Stimulated activated CD4-positive, alpha-beta T cell treated with anti-CD3 and anti-CD28 coated beads, Interleukin-12 subunit alpha, Interleukin-12 subunit beta, amount 100 ng/mL, for 4 hours (primary cell): ENCODE measurements around the gene CTRB1.

Experiments
- DNase-seq: peaks from one replicate; pipeline ENCODE4 v3.0.0-alpha.2; 2020

CTRB1 gene

DNA sequence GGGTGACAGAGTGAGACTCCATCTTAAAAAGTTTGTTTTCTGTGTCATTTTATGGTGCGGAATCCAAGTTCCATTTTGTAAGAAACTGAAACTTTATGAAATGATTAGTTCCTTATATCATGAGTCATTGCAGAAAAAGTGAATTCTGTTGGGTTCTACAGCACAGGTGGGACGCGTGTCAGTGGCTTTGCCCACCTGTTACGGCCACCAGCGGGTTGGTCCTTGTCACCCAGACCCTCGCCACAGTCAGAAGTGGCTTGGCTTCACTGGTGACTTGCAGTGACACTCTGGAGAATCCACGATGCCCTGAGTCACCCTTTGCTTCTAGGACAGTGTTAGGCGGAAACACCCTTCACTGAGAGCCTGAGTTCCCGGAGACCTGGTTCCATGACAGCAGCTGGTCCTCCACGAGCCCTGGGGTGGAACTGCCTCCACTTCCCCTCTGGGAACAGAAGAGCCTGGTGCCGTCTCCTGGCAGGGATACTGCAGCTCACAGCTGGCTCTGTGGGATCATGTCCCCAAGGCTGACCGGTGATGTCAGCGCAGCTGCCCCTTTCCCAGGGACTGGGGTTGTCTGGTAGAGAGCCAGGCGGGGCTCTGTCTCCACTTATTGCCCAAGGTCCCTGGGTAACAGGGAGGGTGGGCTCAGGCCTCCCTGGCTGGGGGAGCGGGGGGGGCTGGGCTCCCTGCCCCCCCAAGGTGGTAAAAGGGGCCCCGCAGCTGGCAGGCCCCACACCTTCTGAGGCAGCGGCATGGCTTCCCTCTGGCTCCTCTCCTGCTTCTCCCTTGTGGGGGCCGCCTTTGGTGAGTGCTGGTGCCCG, at the start of gene CTRB1:
TSS of gene CTRB1 (plus strand) at position 733 of the 821 bp plus-strand sequence. CDS start at position 753, 20 bp downstream.
- DNase-seq = no peak

- no peak for DNase-seq
Measured at GRCh38 chr16:75169899-75170405, 48.8 kb upstream of the CTRB1 start.

- no peak for DNase-seq
Measured at GRCh38 chr16:75172578-75172977, 46.2 kb upstream of the CTRB1 start.

DNA sequence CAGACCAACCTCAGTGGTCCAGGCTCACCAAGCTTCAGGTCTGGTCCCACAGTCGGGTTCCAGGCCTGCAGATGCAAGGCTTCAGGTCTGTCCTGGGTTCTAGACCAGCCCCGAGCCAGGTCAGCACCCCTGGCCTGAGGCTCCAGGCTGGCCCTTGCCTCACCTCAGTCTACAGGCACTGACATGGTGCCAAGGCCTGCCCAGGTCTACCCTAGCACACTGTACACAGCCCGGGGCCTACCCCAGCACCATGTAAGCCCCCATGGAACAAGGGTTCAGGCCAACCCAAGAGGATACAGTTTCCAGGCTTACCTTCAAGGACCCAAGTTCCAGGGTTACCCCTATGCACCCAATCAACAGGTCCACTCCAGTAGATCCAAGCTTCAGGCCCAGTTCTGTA, 43.7 kb upstream of the CTRB1 start:
- DNase-seq = no peak

GRCh38 chr16:75176926-75177325, 41.9 kb upstream of the CTRB1 start:
- DNase-seq = no peak

DNA sequence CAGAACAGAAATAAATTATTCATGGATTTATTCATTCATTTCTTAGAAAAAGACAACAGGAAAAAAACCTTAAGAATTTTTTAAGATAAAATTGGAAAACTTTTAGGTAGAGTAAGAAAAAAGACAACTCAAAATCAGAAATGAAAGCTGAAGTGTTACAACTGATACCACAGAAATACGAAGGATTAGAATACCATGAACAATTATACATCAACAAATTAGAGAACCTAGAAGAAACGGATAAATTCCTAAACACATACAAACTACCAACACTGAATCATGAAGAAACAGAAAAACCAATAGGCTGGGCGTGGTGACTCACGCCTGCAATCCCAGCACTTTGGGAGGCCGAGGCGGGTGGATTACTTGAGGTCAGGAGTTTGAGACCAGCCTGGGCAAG, 39.6 kb upstream of the CTRB1 start:
- no peak for DNase-seq

- DNase-seq = no peak
Measured at GRCh38 chr16:75181630-75182029, 37.2 kb upstream of the CTRB1 start.

GRCh38 chr16:75188832-75189477, 29.8 kb upstream of the CTRB1 start:
- DNase-seq = no peak

DNA sequence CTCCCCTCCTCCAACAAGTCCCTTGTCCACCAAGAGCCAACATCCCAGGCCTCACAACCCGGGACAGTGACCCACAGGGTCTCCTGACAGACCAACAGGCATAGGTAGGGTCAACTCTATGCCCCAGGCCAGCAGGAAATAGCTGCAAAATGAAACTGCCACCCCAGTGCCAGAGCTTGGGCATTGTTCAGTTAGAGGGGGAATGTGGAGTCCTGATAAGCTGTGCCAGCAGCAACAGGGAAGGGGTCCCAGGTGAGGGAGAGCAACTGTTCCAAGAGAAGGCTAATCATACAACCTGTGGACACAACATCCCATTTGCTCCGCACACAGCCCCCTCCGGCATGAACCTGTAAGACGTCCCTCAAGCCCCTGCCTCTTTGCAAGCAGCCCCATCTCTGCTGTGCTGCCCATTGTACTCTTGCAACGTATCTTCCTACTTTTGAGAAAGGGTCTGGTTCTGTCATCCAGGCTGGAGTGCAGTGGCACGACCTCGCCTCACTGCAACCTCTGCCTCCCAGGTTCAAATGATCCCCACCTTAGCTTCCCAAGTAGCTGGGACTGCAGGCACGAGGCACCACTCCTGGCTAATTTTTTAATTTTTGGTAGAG, 29.0 kb upstream of the CTRB1 start:
- no peak for DNase-seq

DNA sequence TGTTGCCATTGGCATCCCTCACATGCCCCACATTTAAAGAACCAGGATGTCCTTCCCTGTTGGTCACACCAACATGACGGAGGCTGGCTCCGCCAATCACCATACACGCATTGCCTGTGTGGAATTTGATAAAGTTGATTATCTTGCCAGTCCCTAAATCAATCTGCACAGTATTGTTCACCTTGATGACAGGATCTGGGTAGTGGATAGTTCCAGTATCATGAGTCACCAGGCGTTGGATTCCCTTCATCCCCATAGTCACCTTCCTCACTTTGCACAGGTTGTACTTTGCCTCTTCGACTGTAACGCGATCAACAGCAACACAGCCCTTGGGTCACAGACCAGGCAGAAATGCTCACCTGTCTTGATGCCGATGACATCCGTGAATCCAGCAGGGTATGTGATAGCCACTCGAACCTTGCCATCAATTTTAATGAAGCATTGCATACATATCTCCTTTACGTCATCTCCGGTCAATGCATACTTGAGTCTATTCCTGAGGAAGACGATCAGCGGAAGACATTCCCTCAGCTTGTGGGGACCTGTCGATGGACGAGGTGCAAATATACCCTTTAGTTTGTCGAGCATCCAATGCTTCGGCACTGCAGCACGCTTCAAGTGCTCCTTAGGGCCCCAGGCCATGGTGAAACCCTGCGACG, 26.1 kb upstream of the CTRB1 start:
- DNase-seq = no peak

GRCh38 chr16:75193265-75193650, 25.5 kb upstream of the CTRB1 start:
- DNase-seq = no peak

DNA sequence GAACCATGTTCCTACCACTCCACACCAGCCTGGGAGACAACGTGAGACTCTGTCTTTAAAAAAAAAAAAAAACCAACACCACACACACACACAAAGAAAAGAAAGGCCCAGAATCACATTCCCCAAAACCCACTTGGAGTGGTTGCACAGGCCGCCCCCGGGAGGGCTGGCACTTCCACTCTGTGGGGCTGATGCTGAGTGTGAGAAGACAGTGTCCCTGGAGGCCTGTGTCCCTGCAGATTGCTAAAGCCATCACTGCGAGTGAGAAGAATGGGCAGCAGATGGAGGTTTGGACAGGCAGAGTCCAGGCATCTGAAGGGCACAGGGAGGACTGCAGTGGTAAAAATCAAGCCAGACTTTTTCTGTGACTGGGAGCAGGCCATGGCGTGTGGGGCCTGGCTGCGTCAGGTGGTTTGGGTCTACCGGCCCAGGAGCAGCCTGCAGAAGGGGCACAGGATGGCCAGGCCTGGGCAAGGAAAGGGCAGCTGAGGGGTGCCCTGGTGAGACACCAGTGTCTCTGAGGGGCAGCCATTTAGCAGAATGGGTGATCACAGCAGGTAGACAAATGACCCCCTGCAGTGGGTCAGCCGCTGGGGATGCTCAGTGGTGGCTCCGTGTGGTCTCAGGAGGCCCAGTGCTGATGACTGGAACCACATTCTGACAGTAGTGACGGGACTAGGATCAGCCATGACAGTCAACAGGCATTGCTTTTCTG, 24.9 kb upstream of the CTRB1 start:
- DNase-seq = no peak

- DNase-seq = no peak
Measured at GRCh38 chr16:75195811-75196790, 22.7 kb upstream of the CTRB1 start.

- DNase-seq = no peak
Measured at GRCh38 chr16:75196836-75197235, 22.0 kb upstream of the CTRB1 start.

- no peak for DNase-seq
Measured at GRCh38 chr16:75197522-75198134, 21.2 kb upstream of the CTRB1 start.

GRCh38 chr16:75198135-75198600, 20.6 kb upstream of the CTRB1 start:
- no peak for DNase-seq

GRCh38 chr16:75202069-75202590, 16.7 kb upstream of the CTRB1 start:
- no peak for DNase-seq

DNA sequence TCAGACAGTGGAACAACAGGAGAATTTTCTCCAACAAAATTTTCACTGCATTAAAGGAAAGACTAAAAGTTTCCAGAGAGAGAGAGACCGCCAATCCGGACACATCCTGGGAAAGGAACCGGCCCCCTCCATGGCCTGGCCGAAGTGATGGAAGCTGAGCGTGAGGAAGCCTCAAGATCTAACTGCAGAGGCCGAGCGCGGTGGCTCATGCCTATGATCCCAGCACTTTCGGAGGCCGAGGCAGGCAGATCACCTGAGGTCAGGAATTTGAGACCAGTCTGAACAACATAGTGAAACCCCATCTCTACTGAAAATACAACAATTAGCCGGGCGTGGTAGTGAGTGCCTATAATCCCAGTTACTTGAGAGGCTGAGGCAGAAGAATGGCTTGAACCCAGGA, 15.7 kb upstream of the CTRB1 start:
- no peak for DNase-seq

GRCh38 chr16:75203667-75204409, 14.9 kb upstream of the CTRB1 start:
- DNase-seq = no peak

GRCh38 chr16:75204410-75204758, 14.4 kb upstream of the CTRB1 start:
- DNase-seq = no peak
